ENCODE measurements around the gene NDUFA6.
A peak's percentile ranks its signal among the peaks of the same experiment; 100 is the strongest.
"Not testable (repeated sequence)": the region's sequence is repeated elsewhere in the genome, so short reads cannot be mapped to it uniquely, and the experiment has no call there.

Gene NDUFA6

GRCh38 chr22:42112793-42113192 is 22.2 kb upstream of the NDUFA6 start:
- DNase-seq (ENCODE audit: low read depth, low spot score), result not testable (repeated sequence)

GRCh38 chr22:42111798-42112197 is 21.2 kb upstream of the NDUFA6 start:
- no peak for DNase-seq (ENCODE audit: low read depth, low spot score)

- no peak for DNase-seq (ENCODE audit: low read depth, low spot score)
Measured at GRCh38 chr22:42108848-42109247, 18.3 kb upstream of the NDUFA6 start.

- not testable (repeated sequence) for DNase-seq (ENCODE audit: low read depth, low spot score)
Measured at GRCh38 chr22:42104332-42104860, 13.8 kb upstream of the NDUFA6 start.

- DNase-seq (ENCODE audit: low read depth, low spot score), result no peak
Measured at GRCh38 chr22:42101199-42101598, 10.6 kb upstream of the NDUFA6 start.

- no peak for DNase-seq (ENCODE audit: low read depth, low spot score)
Measured at GRCh38 chr22:42091455-42091782, 847 bp upstream of the NDUFA6 start.

GRCh38 chr22:42086051-42086450 is 4.5 kb downstream of the NDUFA6 start:
- DNase-seq (ENCODE audit: low read depth, low spot score), result no peak

GRCh38 chr22:42084874-42085273 is 5.7 kb downstream of the NDUFA6 start:
- no peak for DNase-seq (ENCODE audit: low read depth, low spot score)

- no peak for DNase-seq (ENCODE audit: low read depth, low spot score)
Measured at GRCh38 chr22:42083119-42083518, 7.5 kb downstream of the NDUFA6 start.

- no peak for DNase-seq (ENCODE audit: low read depth, low spot score)
Measured at GRCh38 chr22:42080287-42080686, 10.3 kb downstream of the NDUFA6 start.

- DNase-seq (ENCODE audit: low read depth, low spot score), result peak; percentile 94
Measured at GRCh38 chr22:42079319-42080251, 11.0 kb downstream of the NDUFA6 start, which contains the start of gene SMDT1. TSS of gene SMDT1 (plus strand) at chr22:42079700. CDS start at chr22:42079769, 69 bp downstream.

GRCh38 chr22:42078469-42079318 is 11.9 kb downstream of the NDUFA6 start:
- no peak for DNase-seq (ENCODE audit: low read depth, low spot score)

GRCh38 chr22:42077486-42078125 is 13.0 kb downstream of the NDUFA6 start:
- DNase-seq (ENCODE audit: low read depth, low spot score), result no peak

- no peak for DNase-seq (ENCODE audit: low read depth, low spot score)
Measured at GRCh38 chr22:42076764-42077485, 13.6 kb downstream of the NDUFA6 start.

- no peak for DNase-seq (ENCODE audit: low read depth, low spot score)
Measured at GRCh38 chr22:42074846-42075676, 15.5 kb downstream of the NDUFA6 start.

GRCh38 chr22:42074132-42074811 is 16.3 kb downstream of the NDUFA6 start, which contains the start of gene PHETA2:
TSS of gene PHETA2 (plus strand) at chr22:42074248. CDS start at chr22:42077294, 3,046 bp downstream.
- DNase-seq (ENCODE audit: low read depth, low spot score), result no peak

GRCh38 chr22:42073621-42074041 is 16.9 kb downstream of the NDUFA6 start:
- DNase-seq (ENCODE audit: low read depth, low spot score), result no peak

GRCh38 chr22:42072606-42073330 is 17.8 kb downstream of the NDUFA6 start:
- DNase-seq (ENCODE audit: low read depth, low spot score), result no peak

GRCh38 chr22:42071508-42071907 is 19.1 kb downstream of the NDUFA6 start:
- DNase-seq (ENCODE audit: low read depth, low spot score), result not testable (repeated sequence)
